M059J (cell line): ENCODE results near the gene SKI. TPM values are rescaled to one million over a fixed set of nuclear protein-coding genes. Genes with fewer than 3 reads are reported as not detected.

Experiments used
- DNase-seq: peaks from one replicate; pipeline ENCODE4 v3.0.0-alpha.2; 2012; ENCODE audit warnings: low read depth
- total RNA-seq: library from RNA; depleted of rRNA; stranded (reverse); fragments of >200 nt; shearing (Covaris generic); gene quantifications from 2 replicates; pipeline ENCODE4 v1.2.3, GENCODE V29; 2014; rRNA removed

The SKI gene
- total RNA-seq = 3.5 and 13.8 TPM in 2 replicates

GRCh38 chr1:2228157-2228594, at the start of gene SKI:
SKI (plus strand) TSS chr1:2228319; CDS start chr1:2228767, 448 bp downstream.
- DNase-seq = no peak

DNA sequence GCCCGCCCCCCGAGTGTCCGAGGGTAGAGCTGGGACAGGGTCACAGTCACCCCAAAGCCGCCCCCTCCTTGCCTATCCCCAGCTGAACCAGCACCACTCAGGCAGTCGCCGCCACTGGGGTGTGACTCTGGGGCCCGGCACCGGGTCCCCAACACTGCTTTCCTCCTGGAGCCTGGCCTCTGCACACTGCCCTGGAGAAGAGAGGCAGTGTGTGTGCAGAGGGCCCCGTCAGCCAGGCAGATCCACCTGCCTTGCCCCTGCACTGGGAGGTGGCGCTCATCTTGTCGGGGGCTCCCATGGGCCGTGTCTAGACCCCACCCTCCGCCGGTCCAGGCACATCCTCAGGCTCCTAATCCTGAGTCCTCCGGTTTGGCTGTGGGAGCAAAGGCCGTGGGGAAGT, 49.2 kb upstream of the SKI start:
- no peak for DNase-seq

DNA sequence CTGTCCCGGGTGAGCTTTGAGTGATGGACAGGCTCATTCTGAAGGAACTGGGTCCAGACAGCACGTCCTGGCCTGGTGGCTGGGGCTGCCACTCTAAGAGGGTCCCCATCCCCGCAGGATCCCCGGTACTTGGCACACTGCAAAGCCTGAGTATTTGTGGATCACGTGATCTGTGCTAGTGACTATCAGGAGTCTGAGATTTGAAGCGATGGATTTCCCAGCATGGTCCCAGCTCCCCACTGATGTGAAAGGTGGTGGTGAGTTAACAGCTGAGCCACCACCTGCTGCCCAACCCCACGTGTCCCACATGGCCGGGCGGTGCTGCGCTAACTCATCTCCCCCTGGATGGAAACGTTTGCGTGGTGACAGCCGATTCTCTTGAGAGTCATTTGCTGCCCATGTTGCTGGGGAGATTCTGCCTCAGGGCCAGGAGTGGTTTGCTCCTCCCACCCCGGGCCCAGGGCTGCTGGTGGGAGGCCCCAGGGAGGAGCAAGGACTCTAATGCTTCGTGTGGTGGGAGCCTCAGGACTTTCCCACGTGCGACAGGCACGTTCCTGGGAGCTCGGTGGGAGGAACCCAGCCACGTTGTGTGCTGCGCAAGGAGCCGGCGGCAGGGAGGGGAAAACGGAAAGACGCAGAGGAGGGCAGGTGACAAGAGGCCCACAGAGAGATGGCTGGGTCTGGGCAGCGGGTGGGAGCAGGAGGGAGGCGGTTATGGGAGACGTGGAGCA, 48.7 kb upstream of the SKI start:
- peak; percentile 13 for DNase-seq

GRCh38 chr1:2180297-2181245, 47.5 kb upstream of the SKI start:
- DNase-seq = peak; percentile 66

DNA sequence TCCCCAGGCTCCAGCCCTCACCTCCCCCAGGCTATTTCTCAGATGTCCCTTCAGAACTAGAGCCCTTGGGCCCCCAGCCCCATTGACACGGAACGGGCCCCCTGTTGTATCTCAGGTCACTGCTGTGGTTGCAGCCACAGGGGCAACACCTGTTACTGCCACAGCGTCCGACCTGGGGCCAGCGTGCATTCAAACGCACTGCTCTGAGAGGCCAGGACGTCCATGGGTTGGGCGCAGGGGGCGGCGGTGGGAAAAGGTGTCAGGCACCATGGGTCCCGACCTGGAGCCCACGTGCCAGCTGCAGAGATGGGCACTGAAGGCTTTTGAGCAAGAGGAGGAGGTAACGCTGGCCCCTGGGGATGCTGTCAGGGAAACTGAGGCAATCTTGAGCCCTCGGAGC, 46.8 kb upstream of the SKI start:
- DNase-seq = no peak

- DNase-seq = no peak
Measured at GRCh38 chr1:2181752-2182151, 46.4 kb upstream of the SKI start.

GRCh38 chr1:2182376-2182775, 45.7 kb upstream of the SKI start:
- DNase-seq = no peak

- DNase-seq = no peak
Measured at GRCh38 chr1:2183937-2184334, 44.2 kb upstream of the SKI start.

DNA sequence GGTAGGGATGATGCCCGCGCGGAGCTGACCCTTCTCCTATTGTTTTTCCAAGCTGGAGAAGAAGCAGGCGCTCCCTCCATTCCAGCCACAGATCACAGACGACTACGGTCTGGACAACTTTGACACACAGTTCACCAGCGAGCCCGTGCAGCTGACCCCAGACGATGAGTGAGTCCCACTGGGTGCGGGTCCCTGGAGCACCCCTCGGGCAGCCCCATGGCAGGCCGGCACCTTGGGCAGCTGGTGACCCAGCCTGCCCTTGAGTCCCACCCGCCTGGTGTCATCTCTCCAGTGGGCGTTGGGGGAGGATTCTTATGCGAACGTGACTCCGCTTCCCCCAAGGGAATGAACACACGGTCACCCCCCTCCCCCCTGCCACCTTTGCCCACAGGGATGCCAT, 43.6 kb upstream of the SKI start:
- DNase-seq = no peak

DNA sequence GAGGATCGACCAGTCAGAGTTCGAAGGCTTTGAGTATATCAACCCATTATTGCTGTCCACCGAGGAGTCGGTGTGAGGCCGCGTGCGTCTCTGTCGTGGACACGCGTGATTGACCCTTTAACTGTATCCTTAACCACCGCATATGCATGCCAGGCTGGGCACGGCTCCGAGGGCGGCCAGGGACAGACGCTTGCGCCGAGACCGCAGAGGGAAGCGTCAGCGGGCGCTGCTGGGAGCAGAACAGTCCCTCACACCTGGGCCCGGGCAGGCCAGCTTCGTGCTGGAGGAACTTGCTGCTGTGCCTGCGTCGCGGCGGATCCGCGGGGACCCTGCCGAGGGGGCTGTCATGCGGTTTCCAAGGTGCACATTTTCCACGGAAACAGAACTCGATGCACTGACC, 43.2 kb upstream of the SKI start:
- no peak for DNase-seq

GRCh38 chr1:2185880-2186855, 42.0 kb upstream of the SKI start:
- DNase-seq = no peak

- DNase-seq = no peak
Measured at GRCh38 chr1:2186901-2187300, 41.2 kb upstream of the SKI start.

GRCh38 chr1:2187619-2188018, 40.5 kb upstream of the SKI start:
- no peak for DNase-seq

GRCh38 chr1:2188336-2188735, 39.8 kb upstream of the SKI start:
- DNase-seq = no peak

GRCh38 chr1:2189459-2190425, 38.4 kb upstream of the SKI start:
- peak; percentile 96 for DNase-seq

- DNase-seq = no peak
Measured at GRCh38 chr1:2190491-2190976, 37.6 kb upstream of the SKI start.

DNA sequence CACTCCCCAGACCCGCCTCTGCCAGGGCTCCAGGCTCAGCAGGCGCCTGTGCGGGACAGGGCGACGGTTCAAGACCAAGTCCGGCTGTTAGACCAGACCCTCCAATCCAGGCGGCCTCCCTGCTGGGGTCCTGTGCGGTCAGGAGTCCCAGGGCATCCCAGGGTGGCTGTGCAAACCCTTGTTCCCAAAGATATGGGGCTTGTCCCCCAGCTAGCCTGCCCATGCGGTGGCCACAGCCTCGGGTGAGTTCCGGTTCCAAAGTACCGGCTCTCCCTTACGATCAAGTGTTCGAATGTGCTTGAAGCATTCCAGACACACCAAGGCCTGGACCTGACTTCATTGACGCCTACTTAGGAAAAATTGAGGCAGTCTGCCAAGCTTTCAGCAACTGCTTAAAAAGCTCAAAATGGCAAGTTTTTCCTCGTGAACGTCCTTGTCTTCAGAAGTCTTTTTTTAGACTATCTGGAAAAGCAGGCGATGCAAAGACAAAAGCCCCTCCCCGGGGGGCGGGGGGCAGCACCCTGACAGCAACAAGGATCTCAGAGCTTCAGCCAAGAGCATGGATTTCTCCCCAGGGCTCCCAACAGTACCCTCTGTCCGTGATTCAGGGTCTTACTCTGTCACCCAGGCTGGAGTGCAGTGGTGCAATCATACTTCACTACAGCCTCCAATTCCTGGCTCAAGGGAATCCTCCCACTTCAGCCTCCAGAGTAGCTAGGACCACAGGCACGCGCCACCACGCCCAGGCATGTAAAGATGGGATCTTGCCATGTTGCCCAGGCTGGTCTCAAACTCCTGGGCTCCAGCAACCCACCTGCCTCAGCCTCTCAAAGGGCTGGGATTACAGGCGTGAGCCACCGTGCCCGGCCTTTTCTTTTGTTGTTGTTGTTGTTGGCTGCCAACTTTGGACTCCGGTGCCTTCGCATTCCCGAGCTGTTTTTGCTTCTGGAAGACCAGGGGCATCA, 35.8 kb upstream of the SKI start:
- no peak for DNase-seq

DNA sequence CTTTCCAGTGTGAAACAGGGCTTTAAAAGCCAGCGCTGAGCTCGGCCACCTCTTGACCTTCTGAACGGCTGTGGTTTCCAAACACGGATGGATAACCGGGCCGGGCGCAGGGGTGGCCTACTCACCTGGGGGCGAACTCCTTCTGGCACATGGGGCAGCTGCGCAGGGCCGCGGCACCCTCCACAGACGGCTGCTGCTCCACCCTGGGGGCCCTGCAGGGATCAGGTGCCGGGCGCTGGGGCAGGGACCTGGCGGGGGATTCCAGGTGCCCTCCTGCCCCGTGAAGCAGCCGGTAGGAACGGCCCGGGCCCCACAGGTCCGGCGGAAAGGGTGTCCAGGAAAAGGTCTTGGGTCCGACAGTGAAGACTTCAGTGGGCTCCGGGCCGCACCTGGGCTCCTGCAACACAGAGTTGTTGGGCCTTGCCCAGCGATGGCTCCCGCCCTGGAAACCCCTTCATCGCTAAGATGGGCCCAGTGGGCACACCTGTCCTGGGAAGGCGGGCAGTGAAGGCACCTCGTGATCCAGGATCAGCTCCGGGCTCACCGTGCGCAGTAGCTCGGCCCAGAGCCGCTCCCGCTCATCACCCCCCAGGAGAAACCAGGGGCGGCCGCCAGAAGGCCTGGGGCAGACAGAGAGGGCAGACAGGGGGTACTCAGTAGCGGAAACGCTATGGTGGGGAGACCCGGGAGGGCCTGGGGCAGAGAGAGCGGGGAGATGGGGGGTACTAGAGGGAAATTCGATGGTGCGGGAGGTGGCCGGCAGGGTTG, 34.4 kb upstream of the SKI start:
- DNase-seq = no peak
